Testis (tissue), 3 donors: Measurements from ENCODE around the gene COQ8A. TPM values are rescaled to one million over a fixed set of nuclear protein-coding genes. Genes with fewer than 3 reads are reported as not detected.

Source experiments
- DNase-seq: peaks from one replicate; pipeline ENCODE4 v3.0.0-alpha.2; 2019
- H3K27ac ChIP-seq, 2 donors: fragments of 200-600 bp; sonication (generic); one replicate each; pipeline ENCODE4 v1.5.1; 2019
- H3K27me3 ChIP-seq: fragments of 200-600 bp; sonication (generic); one replicate; pipeline ENCODE4 v1.5.1; 2019
- H3K36me3 ChIP-seq: fragments of 200-600 bp; sonication (generic); one replicate; pipeline ENCODE4 v1.5.1; 2017; ENCODE audit warnings: low read depth; ENCODE audit errors: missing control alignments
- H3K4me1 ChIP-seq: fragments of 200-600 bp; sonication (generic); one replicate; pipeline ENCODE4 v1.5.1; 2019
- H3K4me3 ChIP-seq, 2 donors: fragments of 200-600 bp; sonication (generic); one replicate each; pipeline ENCODE4 v1.5.1; 2017 to 2019
- H3K9me3 ChIP-seq: fragments of 200-600 bp; sonication (generic); one replicate; pipeline ENCODE4 v1.5.1; 2017
- CTCF ChIP-seq, 3 experiments: fragments of 450-650 bp in 2 of 3; fragments of 200-600 bp in 1 of 3; sonication (generic) in 1 of 3; IDR thresholded peaks; one replicate each; pipeline ENCODE4 v1.5.1; 2016 to 2019; ENCODE audit warnings: antibody characterized with exemption in 3 of 3, mild to moderate bottlenecking in 2 of 3, moderate library complexity in 1 of 3
- POLR2A ChIP-seq: fragments of 450-650 bp; IDR thresholded peaks from one replicate; pipeline ENCODE4 v1.6.1; 2017; ENCODE audit warnings: antibody characterized with exemption, mild to moderate bottlenecking, moderate library complexity
- WGBS, 2 donors: methylation state at CpG; one replicate each; pipeline ENCODE4 v1.1.5; 2018; 5-methylcytosine and 5-hydroxymethylcytosine counted together
- intact Hi-C: fragments of 100-400 bp; cut with DNase I; formaldehyde crosslinking; loops from one replicate; pipeline ENCODE4 v1.15.1; 2023; ENCODE audit warnings: low total_unique reads
- polyA plus RNA-seq: library from polyadenylated mRNA; stranded (reverse); fragments of 350-450 nt; fragmentation: Illumina TruSeq; extraction: RNeasy Lipid Tissue Mini Kit (QIAGEN cat#74804); gene quantifications from one replicate; pipeline ENCODE4 v1.2.3, GENCODE V29; 2014; ENCODE audit warnings: low read depth, low replicate concordance; ENCODE audit not compliant: insufficient read depth
- total RNA-seq, 2 donors: library from RNA; depleted of rRNA; stranded (reverse); fragments of >200 nt; gene quantifications; one replicate each; pipeline ENCODE4 v1.2.3, GENCODE V29; 2016

The COQ8A gene
- total and polyA plus RNA-seq, 3 donors from 2014 or later = 34.4 to 46.8 (median 39.2) TPM

DNA sequence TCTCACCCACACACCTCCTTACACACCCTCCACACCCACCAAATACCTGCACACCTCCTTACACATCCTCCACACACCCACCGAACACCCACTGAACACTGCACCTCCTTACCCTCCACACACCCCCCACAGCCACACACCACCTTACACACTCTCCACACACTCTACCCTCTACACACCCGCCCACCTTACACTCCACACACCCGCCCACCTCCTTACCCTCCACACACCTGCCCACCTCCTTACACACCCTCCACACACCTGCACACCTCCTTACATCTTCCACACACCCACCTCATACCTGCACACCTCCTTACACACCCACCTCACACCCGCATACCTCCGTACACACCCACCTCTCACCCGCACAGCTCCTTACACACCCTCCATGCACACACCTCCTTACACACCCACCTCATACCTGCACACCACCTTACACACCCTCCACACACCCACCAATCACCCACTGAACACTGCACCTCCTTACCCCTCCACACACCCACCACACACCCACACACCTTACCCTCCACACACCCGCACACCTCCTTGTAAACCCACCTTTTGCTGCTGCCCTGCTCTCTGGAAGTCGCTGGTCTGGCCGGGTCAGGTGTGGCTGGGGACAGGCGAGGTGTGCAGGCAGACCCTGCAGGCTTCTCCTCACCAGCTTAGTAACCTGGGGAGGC, 38.5 kb downstream of the COQ8A start:
- WGBS, 2 donors = 81 to 92% methylated on average over 4 to 10 of the region's 10 CpGs
- Histone ChIP-seq H3K27ac (no peak overlapping the region), H3K4me3 (no peak overlapping the region), H3K4me1 (peaks cover 22% of the 10 kb centered on the region), H3K36me3 (no peaks in the 10 kb centered on the region), H3K9me3 (no peaks in the 10 kb centered on the region), H3K27me3 (no peaks in the 10 kb centered on the region)
- TF ChIP-seq POLR2A (no peak), CTCF (IDR thresholded peaks at IDR 0.05) (no peak)
- intact Hi-C loops = no loop called here
- DNase-seq = no peak

DNA sequence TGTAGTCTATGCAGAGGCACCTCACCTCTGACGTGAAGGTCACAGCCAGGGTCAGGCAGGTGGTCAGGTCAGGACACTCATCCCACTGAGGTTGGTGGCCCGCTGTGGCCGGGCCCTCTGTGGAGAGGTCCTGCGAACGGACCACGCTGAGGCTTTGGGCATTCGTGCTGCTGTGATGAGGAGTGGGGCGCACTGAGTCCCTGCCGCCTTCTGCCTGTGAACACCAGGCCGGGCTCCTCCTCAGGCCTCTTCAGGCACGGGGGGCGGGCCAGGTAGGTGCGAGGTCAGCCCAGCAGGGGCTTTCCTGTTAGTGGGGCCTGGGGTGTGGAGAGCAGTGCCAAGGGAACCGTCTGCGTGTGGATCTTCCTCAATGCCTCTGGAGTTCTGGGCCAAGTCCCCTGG, 39.0 kb downstream of the COQ8A start:
- WGBS, 2 donors = 72 to 89% methylated on average over 5 to 15 of the region's 15 CpGs
- no peaks in the 10 kb centered on the region for H3K36me3 ChIP-seq
- intact Hi-C loops = no loop called here
- no peaks in the 10 kb centered on the region for H3K9me3 ChIP-seq
- TF ChIP-seq CTCF (IDR thresholded peaks at IDR 0.05) = no peak
- TF ChIP-seq POLR2A = no peak
- H3K27me3 ChIP-seq = no peaks in the 10 kb centered on the region
- peaks cover 17% of the 10 kb centered on the region for H3K4me1 ChIP-seq
- DNase-seq = no peak
- H3K27ac ChIP-seq = no peak overlapping the region
- no peak overlapping the region for H3K4me3 ChIP-seq

GRCh38 chr1:226979517-226980121, 39.5 kb downstream of the COQ8A start:
- no peaks in the 10 kb centered on the region for H3K36me3 ChIP-seq
- intact Hi-C loops = no loop called here
- H3K9me3 ChIP-seq = no peaks in the 10 kb centered on the region
- WGBS, 2 donors = 79 to 90% methylated on average over 4 to 12 of the region's 12 CpGs
- DNase-seq = no peak
- peaks cover 12% of the 10 kb centered on the region for H3K4me1 ChIP-seq
- no peak overlapping the region for H3K4me3 ChIP-seq
- no peak for TF ChIP-seq CTCF (IDR thresholded peaks at IDR 0.05)
- no peak for TF ChIP-seq POLR2A
- H3K27ac ChIP-seq = no peak overlapping the region
- no peaks in the 10 kb centered on the region for H3K27me3 ChIP-seq

GRCh38 chr1:226980122-226980560, 40.0 kb downstream of the COQ8A start:
- intact Hi-C loops = no loop called here
- DNase-seq = no peak
- H3K9me3 ChIP-seq = no peaks in the 10 kb centered on the region
- no peak overlapping the region for H3K4me3 ChIP-seq
- no peak for TF ChIP-seq POLR2A
- TF ChIP-seq CTCF (IDR thresholded peaks at IDR 0.05) = no peak
- H3K27me3 ChIP-seq = no peaks in the 10 kb centered on the region
- H3K4me1 ChIP-seq = peaks cover 7% of the 10 kb centered on the region
- H3K36me3 ChIP-seq = no peaks in the 10 kb centered on the region
- H3K27ac ChIP-seq = no peak overlapping the region
- WGBS, 2 donors = 94 to 100% methylated on average over 1 to 4 of the region's 4 CpGs
